Stimulated activated CD4-positive, alpha-beta T cell treated with anti-CD3 and anti-CD28 coated beads, Interleukin-2, amount 100 ng/mL, for 4 hours (primary cell): ENCODE results near the gene PDRG1.
"Not testable (repeated sequence)": the region's sequence is repeated elsewhere in the genome, so short reads cannot be mapped to it uniquely, and the experiment has no call there.

ENCODE experiments used
- DNase-seq: peaks from one replicate; pipeline ENCODE4 v3.0.0-alpha.2; 2020; ENCODE audit warnings: low read depth

The PDRG1 gene

DNA sequence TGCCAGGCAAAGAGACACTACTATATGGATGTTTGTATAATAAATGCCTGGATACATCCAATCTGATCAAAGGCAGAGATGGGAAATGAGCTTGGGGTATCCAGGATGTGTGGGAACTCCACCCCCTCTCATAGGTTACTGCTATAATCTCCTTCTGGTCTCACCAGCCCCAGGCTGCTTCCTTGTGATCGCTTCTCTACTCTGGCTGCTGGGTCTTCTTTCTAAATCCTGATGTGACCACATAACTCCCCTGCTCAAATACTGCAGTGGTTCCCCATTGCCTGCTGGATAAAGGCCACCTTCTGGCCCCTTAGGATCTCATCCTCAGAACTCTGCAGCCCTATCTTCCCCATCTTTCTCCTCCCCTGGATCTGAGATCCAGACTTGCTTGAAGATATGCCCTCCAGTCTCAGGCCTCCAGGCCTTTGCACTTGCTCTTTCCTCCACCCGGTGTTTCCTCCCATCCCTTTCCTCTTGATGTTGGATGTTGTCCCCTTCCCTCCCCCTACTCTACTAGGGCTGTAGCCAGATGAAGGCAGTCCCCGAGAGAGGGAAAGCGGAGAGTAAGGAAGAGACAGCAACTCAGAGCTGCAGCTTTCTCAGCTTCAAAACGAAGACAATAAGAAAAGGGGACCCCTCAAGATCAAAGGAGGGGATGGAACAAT, 15.3 kb upstream of the PDRG1 start:
- no peak for DNase-seq

- DNase-seq, result no peak
Measured at GRCh38 chr20:31963889-31964288, 12.0 kb upstream of the PDRG1 start.

GRCh38 chr20:31962761-31963160, 10.9 kb upstream of the PDRG1 start:
- DNase-seq, result no peak

DNA sequence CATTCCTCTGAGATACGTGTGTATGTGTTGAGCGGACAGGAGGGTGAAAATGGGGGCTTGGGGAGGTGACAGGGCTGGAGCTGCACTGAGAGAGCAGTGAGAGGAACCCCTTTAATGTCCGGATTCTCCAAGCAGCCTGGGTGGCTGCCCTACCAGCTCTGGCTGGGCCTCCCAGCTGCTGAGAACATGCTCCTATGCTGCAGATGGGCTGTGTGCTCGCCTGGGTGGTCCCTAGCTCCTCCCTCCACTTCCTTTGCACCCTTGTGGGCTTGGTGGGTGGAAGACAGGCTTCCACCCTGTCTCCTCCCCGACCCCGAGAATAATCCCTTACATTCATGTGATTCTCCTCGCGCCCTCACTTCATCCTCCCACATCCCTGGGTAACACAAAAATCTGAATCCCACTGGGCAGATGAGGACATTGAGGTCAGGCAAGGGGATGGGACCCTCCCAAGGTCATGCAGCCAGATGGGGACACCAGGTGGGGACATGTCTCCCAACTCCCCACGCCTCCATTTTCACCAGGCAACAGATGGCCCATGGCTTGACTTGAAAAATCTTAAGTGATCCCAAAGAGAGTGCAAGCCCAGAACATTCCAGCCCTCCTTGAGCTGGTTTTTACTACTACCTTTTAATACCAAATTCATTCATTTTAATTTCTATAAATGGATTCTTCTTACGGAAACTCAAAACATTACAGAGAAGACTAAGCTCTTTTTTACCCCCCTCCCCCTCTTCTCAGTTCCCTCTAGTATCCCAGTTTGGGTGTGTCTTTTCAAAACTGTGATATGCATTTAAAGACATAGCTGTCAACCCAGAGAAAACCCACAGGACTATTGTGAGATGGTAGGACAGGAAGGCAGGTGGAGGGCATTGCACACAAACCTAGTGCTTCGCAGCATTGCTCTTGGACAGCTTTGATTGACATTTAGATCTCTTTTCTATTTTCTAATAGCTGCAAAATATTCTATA, 5.0 kb upstream of the PDRG1 start:
- no peak for DNase-seq

- DNase-seq, result no peak
Measured at GRCh38 chr20:31954500-31954899, 2.7 kb upstream of the PDRG1 start.

- DNase-seq, result no peak
Measured at GRCh38 chr20:31953556-31954148, 1.8 kb upstream of the PDRG1 start.

DNA sequence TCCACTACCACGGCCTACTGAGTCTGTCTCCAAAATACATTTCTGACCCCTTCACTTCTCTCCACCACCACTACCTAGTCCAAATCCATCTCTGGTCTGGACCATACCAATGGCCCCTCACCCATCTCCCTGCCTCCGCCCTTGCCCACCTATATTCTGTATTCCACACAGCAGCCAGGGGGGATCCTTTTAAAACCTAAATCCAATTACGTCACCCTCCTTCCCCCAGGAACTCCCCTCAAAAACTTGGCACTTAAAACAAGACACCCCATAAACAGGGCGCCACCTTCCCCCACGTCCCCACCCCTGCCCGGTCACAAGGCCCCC, 680 bp downstream of the PDRG1 start:
- DNase-seq, result no peak

GRCh38 chr20:31949877-31950646, 1.8 kb downstream of the PDRG1 start:
- no peak for DNase-seq

DNA sequence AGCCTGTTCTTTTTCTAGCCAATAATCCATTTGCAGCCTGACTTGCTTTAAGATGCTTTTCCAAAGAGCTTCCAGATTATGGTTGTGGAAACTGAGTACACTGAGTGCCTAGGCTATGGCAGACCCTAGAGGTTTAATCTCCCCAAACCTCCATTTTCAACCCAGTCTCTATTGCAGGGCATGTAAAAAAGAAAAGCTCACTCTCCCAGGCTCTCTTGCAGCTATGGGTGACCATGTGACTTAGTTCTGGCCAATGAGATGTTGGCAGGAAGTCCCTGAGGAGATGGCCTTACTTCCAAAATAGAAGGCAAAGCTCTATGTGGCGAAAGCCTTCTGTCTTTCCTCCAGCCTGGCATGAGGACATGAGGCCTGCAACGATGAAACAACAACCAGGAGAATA, 3.8 kb downstream of the PDRG1 start:
- no peak for DNase-seq

DNA sequence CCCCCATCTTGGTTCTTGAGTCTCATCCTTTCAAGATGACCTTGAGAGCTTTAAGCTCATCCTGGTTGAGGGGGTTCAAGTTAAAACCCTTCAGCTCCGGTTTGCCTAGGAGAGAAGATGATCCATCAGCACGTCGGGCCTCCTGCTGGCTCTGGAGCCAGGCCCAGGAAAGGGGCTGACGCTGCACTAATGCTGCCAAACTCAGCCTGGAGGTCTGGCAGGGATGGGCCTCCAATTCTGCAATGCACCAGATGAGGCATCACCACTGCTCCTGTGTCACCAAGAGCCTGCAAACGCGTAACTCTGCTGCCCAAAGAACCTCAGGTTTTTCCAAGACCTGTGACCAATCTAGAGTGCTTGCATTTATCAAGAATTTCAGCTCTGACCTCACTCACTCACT, 6.1 kb downstream of the PDRG1 start:
- DNase-seq, result no peak

GRCh38 chr20:31945319-31945718, 6.5 kb downstream of the PDRG1 start:
- no peak for DNase-seq

DNA sequence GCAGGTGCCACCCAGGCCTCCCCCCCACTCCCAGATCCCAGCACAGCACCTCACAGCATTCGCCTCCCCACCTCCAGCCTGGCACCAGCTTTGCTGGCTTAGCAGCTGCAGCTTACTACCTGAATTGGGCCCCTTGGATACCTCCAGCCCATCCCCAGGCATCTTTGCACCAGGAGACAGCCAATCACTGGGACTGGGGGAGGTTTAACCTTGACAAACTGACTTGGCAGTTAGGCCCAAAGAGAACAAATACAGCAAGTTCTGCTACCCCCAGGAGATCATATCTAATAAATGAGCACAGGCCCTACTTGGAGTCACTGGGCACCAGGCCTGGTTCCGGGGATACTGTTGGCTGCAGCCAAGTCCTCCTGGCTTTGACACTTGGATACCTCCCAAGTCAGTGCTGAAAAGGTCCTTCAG, 8.8 kb downstream of the PDRG1 start:
- no peak for DNase-seq

DNA sequence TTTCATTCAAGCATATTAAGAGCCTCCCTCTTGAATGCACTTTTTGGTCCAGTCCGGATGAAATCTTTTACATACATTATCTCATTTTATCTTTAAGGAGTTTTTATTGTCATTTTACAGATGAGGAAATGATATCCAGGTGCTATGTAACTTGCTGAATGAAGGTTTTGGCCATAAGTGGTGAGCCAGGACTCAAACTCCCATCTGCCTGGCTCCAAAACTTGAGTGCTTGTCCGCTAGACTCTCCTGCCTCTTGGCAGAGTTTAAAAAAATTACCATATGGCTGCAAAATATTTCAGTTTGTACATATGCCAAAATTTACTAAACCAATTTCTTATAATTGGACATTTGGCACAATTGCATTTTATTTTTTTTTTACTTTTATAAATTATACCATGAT, 12.2 kb downstream of the PDRG1 start:
- DNase-seq, result no peak

- DNase-seq, result no peak
Measured at GRCh38 chr20:31937820-31938219, 14.0 kb downstream of the PDRG1 start.

DNA sequence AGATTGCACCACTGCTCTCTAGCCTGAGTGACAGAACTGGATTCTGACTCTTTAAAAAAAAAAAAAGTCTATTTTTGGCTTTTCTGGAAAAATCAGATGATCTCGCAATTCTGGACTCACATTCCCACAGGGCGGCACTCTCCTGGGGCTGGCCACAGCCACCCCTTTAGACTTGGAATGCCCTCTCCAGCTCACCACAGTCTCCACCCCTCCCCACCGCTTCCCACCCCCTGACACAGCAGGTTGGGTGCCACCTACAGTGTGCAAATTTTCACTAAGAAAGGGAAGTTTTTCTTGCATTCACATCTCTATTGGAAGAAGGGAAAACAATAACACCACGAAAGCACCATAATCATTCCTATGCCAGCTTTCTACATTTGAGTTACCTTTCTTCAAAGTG, 15.4 kb downstream of the PDRG1 start:
- no peak for DNase-seq

DNA sequence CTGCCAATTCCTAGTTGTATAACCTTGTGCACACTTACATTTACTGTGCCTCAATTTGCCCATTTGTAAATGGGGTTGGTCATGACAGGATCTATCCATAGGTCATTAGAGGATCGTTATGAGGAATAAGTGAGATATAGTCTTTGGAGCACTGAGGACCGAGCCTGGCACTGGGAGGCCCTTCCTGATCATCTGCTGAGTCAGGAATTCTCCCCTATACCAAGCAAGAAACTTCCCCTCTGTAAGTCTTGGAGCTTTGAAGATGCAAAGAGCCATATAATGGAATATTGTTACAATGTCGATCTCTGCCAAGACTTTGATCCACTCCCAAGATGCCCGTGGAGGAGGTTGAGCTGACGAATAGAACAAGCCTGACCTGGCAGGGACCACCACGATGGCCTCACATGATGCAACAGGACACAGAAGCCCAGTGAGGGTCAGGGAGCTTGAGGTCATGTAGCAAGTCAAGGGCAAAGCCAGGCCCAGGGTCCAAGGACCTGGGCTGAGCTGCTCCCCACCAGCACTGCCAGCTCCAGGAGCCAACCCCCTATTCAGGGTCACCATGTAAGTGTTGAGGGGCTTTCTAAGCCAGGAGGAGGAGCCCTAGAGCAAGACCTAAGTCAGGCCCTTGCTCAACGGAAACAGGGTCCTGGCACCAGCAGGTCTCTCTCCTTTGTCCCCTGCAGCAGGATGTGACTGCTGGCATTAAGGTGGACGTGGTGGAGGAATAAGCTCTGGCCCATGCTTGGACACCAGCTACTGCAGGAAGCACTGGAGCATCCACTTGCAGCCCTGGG, 16.7 kb downstream of the PDRG1 start:
- no peak for DNase-seq

DNA sequence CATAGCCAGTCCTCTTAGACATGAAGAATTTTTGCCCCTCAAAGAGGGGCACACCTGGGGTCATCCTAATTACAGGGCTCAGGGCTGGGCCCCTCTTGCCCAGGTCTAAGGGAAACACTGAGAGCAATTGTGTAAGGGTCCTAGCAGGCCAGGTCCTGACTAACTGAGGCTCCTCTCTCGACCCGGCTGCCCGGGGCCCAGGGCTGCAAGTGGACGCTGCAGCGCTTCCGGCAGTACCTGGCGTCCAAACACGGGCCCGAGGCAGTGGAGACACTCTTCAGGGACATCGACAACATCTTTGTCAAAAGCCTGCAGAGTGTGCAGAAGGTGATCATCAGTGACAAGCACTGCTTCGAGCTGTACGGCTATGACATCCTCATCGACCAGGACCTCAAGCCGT, 17.4 kb downstream of the PDRG1 start:
- no peak for DNase-seq

DNA sequence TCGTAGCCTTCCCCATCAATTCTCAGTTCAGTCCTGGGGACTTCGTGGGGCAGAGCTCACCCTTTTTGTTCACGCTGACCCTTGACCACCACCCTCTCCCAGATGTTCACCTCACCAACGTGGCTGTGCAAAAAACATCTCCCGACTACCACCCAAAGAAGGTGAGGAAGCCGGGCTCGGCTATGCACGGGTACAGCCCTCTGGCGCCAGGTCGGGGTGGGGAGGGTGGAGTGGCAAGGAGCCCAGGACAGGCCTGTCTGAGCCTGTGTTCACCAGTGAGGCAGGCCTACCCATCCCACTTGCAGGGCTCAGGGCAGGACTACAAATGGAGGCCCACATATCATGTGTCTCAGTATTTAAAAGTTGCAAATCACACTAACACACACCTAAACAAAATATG, 18.1 kb downstream of the PDRG1 start:
- DNase-seq, result no peak

- no peak for DNase-seq
Measured at GRCh38 chr20:31930779-31931178, 21.1 kb downstream of the PDRG1 start.

DNA sequence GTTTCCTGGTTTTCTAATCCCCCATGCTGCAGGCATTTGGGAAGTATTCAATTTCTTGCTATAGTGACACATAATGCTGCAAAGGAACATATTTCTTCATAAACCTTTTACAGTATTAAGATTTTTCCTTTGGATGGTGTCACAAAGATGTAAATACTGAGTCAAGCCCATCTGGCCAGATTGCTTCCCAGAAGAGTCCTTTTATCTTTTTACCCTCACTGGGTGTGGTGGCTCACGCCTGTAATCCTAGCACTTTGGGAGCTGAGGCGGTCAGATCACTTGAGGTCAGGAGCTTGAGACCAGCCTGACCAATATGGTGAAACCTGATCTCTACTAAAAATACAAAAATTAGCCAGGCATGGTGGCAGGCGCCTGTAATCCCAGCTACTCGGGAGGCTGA, 22.2 kb downstream of the PDRG1 start:
- not testable (repeated sequence) for DNase-seq

- no peak for DNase-seq
Measured at GRCh38 chr20:31927627-31928159, 24.2 kb downstream of the PDRG1 start.
